OCI-LY1 (cell line): ENCODE results near the gene SPOCD1.

Source experiments
- H2AFZ ChIP-seq: fragments of 200-600 bp; sonication (generic), shearing (Covaris generic); 2 replicates; pipeline ENCODE4 v1.6.0; 2014; ENCODE audit warnings: antibody characterized with exemption, mild to moderate bottlenecking, low read length
- H3F3A ChIP-seq: fragments of 200-600 bp; sonication (generic), shearing (Covaris generic); 2 replicates; pipeline ENCODE4 v1.6.0; 2014; ENCODE audit warnings: mild to moderate bottlenecking, antibody characterized with exemption, low read length, moderate library complexity; ENCODE audit not compliant: insufficient read depth
- H3K27ac ChIP-seq: fragments of 200-600 bp; sonication (generic); 2 replicates; pipeline ENCODE4 v1.5.1; 2014; ENCODE audit warnings: low read length, mixed run types, mild to moderate bottlenecking, low read depth; ENCODE audit not compliant: poor library complexity, severe bottlenecking
- H3K27me3 ChIP-seq: fragments of 200-600 bp; sonication (generic); 2 replicates; pipeline ENCODE4 v1.6.0; 2014; ENCODE audit warnings: antibody characterized with exemption, mild to moderate bottlenecking, low read length, moderate library complexity; ENCODE audit not compliant: insufficient read depth
- H3K36me3 ChIP-seq: fragments of 200-600 bp; sonication (generic); 2 replicates; pipeline ENCODE4 v1.6.1; 2014; ENCODE audit warnings: mild to moderate bottlenecking, antibody characterized with exemption, low read length, moderate library complexity, mixed read lengths; ENCODE audit not compliant: insufficient read depth
- H3K4me1 ChIP-seq: fragments of 200-600 bp; sonication (generic); 2 replicates; pipeline ENCODE4 v1.5.1; 2014; ENCODE audit warnings: mild to moderate bottlenecking, low read length, moderate library complexity; ENCODE audit not compliant: insufficient read depth, severe bottlenecking
- H3K4me2 ChIP-seq: fragments of 200-600 bp; sonication (generic), shearing (Covaris generic); 2 replicates; pipeline ENCODE4 v1.6.1; 2014; ENCODE audit warnings: low read length
- H3K4me3 ChIP-seq: fragments of 200-600 bp; sonication (generic); 2 replicates; pipeline ENCODE4 v1.5.1; 2014; ENCODE audit warnings: low read length, low read depth, mild to moderate bottlenecking, mixed read lengths; ENCODE audit not compliant: poor library complexity, severe bottlenecking
- H3K79me2 ChIP-seq: fragments of 200-600 bp; shearing (Covaris generic); 2 replicates; pipeline ENCODE4 v1.6.1; 2016; ENCODE audit warnings: mixed run types, low read length, mixed read lengths; ENCODE audit not compliant: insufficient read depth
- H3K9ac ChIP-seq: fragments of 200-600 bp; sonication (generic), shearing (Covaris generic); 2 replicates; pipeline ENCODE4 v1.6.1; 2014; ENCODE audit warnings: mild to moderate bottlenecking, low read length, mixed read lengths
- H3K9me2 ChIP-seq: fragments of 200-600 bp; sonication (generic), shearing (Covaris generic); 2 replicates; pipeline ENCODE4 v1.6.1; 2014; ENCODE audit warnings: low read depth, mild to moderate bottlenecking, low read length, mixed read lengths
- H3K9me3 ChIP-seq: fragments of 200-600 bp; shearing (Covaris generic); 2 replicates; pipeline ENCODE4 v1.6.1; 2014; ENCODE audit warnings: low read length, mixed read lengths
- H4K20me1 ChIP-seq: fragments of 200-600 bp; sonication (generic), shearing (Covaris generic); 2 replicates; pipeline ENCODE4 v1.6.0; 2016; ENCODE audit warnings: mild to moderate bottlenecking, low read length; ENCODE audit not compliant: insufficient read depth
- EZH2 ChIP-seq: fragments of 200-600 bp; sonication (generic), shearing (Covaris generic); IDR thresholded peaks from 2 replicates; pipeline ENCODE4 v1.8.0; 2017; ENCODE audit warnings: borderline replicate concordance, mixed run types, mild to moderate bottlenecking, antibody characterized with exemption, low read length, moderate library complexity, mixed read lengths
- TF ChIP-seq, protein P1 (sequence below): fragments of 200-600 bp; sonication (generic), shearing (Covaris generic); IDR thresholded peaks from 2 replicates; pipeline ENCODE4 v1.5.1; 2017; ENCODE audit warnings: mild to moderate bottlenecking, antibody characterized with exemption, low read length, moderate library complexity, mixed read lengths

SPOCD1 gene

DNA sequence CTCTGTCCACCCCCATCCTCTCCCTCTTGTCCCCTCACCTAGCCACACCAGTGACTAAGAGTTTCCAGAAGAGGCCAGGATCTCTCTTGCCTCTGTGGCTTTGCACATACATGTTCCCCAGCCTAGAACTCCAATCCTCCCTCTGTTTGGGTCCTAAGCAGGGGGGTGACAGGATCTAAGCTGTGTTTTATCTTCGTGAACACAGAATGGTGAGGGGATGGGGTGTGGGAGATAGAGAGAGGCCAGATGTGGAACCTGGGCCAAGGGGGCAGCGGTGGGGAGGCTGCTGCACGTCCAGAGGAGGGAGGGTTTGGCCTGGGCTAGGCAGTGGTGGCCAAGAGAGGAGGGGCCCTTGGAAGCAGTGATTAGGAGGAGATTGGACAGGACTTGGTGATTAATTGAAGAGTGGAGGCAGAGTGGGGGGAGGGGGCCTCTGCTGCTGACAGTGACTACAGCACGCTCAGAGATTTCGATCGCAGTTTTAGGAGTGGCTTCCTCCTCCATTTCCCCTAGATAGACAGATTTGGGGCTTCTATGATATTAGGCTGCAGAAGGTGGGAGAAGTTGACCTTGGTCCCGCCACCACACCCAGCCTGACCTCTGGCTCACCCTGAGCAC lies 34.6 kb downstream of the SPOCD1 start:
- Histone ChIP-seq H3F3A (no peaks in the 10 kb centered on the region), H3K4me2 (no peak overlapping the region), H3K27ac (no peak overlapping the region), H3K9me2 (no peaks in the 10 kb centered on the region), H3K27me3 (no peaks in the 10 kb centered on the region), H2AFZ (no peak overlapping the region), H3K4me1 (peaks cover 30% of the 10 kb centered on the region), H3K9me3 (no peaks in the 10 kb centered on the region), H3K79me2 (no peaks in the 10 kb centered on the region), H4K20me1 (no peaks in the 10 kb centered on the region), H3K36me3 (no peaks in the 10 kb centered on the region), H3K4me3 (no peak overlapping the region), H3K9ac (no peak overlapping the region)
- no peak for TF ChIP-seq EZH2
- TF ChIP-seq, protein P1, sequence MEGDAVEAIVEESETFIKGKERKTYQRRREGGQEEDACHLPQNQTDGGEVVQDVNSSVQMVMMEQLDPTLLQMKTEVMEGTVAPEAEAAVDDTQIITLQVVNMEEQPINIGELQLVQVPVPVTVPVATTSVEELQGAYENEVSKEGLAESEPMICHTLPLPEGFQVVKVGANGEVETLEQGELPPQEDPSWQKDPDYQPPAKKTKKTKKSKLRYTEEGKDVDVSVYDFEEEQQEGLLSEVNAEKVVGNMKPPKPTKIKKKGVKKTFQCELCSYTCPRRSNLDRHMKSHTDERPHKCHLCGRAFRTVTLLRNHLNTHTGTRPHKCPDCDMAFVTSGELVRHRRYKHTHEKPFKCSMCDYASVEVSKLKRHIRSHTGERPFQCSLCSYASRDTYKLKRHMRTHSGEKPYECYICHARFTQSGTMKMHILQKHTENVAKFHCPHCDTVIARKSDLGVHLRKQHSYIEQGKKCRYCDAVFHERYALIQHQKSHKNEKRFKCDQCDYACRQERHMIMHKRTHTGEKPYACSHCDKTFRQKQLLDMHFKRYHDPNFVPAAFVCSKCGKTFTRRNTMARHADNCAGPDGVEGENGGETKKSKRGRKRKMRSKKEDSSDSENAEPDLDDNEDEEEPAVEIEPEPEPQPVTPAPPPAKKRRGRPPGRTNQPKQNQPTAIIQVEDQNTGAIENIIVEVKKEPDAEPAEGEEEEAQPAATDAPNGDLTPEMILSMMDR, result no peak

DNA sequence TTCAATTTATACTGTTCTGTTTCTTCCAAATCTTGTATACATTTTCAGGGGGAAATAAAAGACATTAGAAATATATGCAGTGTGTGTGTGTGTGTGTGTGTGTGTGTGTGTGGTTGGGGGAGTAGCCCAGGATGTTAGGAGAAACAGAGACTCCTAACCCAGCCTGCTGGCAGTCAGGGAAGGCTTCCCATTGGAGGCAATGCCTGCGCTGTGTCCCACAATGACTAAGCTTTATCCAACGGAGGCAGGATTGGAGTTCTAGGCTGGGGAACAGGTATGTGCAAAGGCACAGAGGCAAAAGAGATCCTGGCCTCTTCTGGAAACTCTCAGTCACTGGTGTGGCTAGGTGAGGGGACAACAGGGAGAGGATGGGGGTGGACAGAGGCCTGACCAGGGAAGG lies 35.2 kb downstream of the SPOCD1 start:
- Histone ChIP-seq H4K20me1 (no peaks in the 10 kb centered on the region), H3K9me3 (no peaks in the 10 kb centered on the region), H3F3A (no peaks in the 10 kb centered on the region), H3K4me3 (no peak overlapping the region), H3K79me2 (no peaks in the 10 kb centered on the region), H3K9me2 (no peaks in the 10 kb centered on the region), H3K27ac (no peak overlapping the region), H3K9ac (no peak overlapping the region), H3K4me1 (peaks cover 24% of the 10 kb centered on the region), H3K4me2 (no peak overlapping the region), H3K27me3 (no peaks in the 10 kb centered on the region), H3K36me3 (no peaks in the 10 kb centered on the region), H2AFZ (no peak overlapping the region)
- TF ChIP-seq EZH2, result no peak
- TF ChIP-seq, protein P1, result no peak

DNA sequence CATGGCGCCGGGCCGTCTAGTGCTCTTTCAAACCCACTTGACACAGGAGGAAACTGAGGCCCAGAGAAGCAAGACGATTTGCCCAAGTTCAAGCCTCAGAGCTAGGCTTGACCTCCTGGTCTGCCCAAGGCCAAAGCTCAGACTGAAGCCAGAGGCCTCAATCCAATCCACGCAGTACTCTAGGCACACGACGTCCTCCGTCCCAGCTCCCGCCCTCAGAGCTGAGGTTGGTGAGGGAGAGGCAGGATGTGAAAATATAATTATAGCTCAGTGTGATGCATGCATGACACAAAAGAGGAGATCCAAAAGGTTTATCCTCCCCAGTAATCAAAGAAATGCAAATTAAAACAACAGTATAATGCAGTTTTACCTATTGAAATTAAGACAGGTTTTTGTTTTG lies 36.1 kb downstream of the SPOCD1 start:
- Histone ChIP-seq H2AFZ (no peak overlapping the region), H4K20me1 (no peaks in the 10 kb centered on the region), H3K27me3 (no peaks in the 10 kb centered on the region), H3F3A (no peaks in the 10 kb centered on the region), H3K9ac (no peak overlapping the region), H3K4me2 (no peak overlapping the region), H3K9me2 (no peaks in the 10 kb centered on the region), H3K36me3 (no peaks in the 10 kb centered on the region), H3K27ac (no peak overlapping the region), H3K4me1 (peaks cover 15% of the 10 kb centered on the region), H3K4me3 (no peak overlapping the region), H3K9me3 (no peaks in the 10 kb centered on the region), H3K79me2 (no peaks in the 10 kb centered on the region)
- no peak for TF ChIP-seq EZH2
- TF ChIP-seq, protein P1, result no peak
